OCI-LY7 (cell line): ENCODE data around the gene TSPAN7. TPM values are rescaled to one million over a fixed set of nuclear protein-coding genes. Genes with fewer than 3 reads are reported as not detected.

ENCODE experiments used
- BruUV-seq: library from RNA; stranded (reverse); fragments of 400-500 nt; replicated peaks from 2 replicates; lab custom pipeline; 2021; lab: Mats Ljungman, UMichigan
- CTCF ChIA-PET: fragments of 300-600 bp; sonication (Branson Sonifier 250); formaldehyde crosslinking; loops from one replicate; lab custom pipeline; 2022; ENCODE audit warnings: antibody characterized with exemption; ENCODE audit not compliant: unreplicated experiment; lab: Charles Lee
- POLR2A ChIA-PET: fragments of 300-600 bp; sonication (Branson Sonifier 250); formaldehyde crosslinking; loops from one replicate; lab custom pipeline; 2022; ENCODE audit warnings: antibody characterized with exemption; lab: Charles Lee
- DNase-seq: peaks from one replicate; pipeline ENCODE4 v3.0.0-alpha.2; 2015; ENCODE audit warnings: low spot score
- H2AFZ ChIP-seq: fragments of 200-600 bp; sonication (generic), shearing (Covaris generic); 2 replicates; pipeline ENCODE4 v1.6.1; 2014; ENCODE audit warnings: mild to moderate bottlenecking, antibody characterized with exemption, low read length, moderate library complexity
- H3K27ac ChIP-seq: fragments of 200-600 bp; sonication (generic); 2 replicates; pipeline ENCODE4 v1.5.1; 2014; ENCODE audit warnings: mixed run types, low read depth, mild to moderate bottlenecking, moderate library complexity, low read length, inconsistent platforms; ENCODE audit not compliant: poor library complexity, severe bottlenecking
- H3K36me3 ChIP-seq: fragments of 200-600 bp; sonication (generic); 2 replicates; pipeline ENCODE4 v1.6.1; 2014; ENCODE audit warnings: mild to moderate bottlenecking, antibody characterized with exemption, low read length, moderate library complexity, mixed read lengths; ENCODE audit not compliant: insufficient read depth
- H3K4me1 ChIP-seq: fragments of 200-600 bp; sonication (generic); 2 replicates; pipeline ENCODE4 v1.5.1; 2014; ENCODE audit warnings: mild to moderate bottlenecking, low read length; ENCODE audit not compliant: insufficient read depth, poor library complexity, severe bottlenecking
- H3K4me2 ChIP-seq: fragments of 200-600 bp; sonication (generic); 2 replicates; pipeline ENCODE4 v1.6.1; 2014; ENCODE audit warnings: mild to moderate bottlenecking, low read length
- H3K4me3 ChIP-seq: fragments of 200-600 bp; sonication (generic); 2 replicates; pipeline ENCODE4 v1.5.1; 2014; ENCODE audit warnings: mild to moderate bottlenecking, low read depth, low read length; ENCODE audit not compliant: poor library complexity, severe bottlenecking
- H3K79me2 ChIP-seq: fragments of 200-600 bp; sonication (generic); 2 replicates; pipeline ENCODE4 v1.6.1; 2016; ENCODE audit warnings: low read depth, mild to moderate bottlenecking, low read length, moderate library complexity, mixed read lengths; ENCODE audit not compliant: insufficient read depth
- H3K9me2 ChIP-seq: fragments of 200-600 bp; sonication (generic); 2 replicates; pipeline ENCODE4 v1.6.1; 2016; ENCODE audit warnings: mild to moderate bottlenecking, low read length, mixed read lengths; ENCODE audit not compliant: insufficient read depth
- H3K9me3 ChIP-seq: fragments of 200-600 bp; sonication (generic); 2 replicates; pipeline ENCODE4 v1.6.1; 2014; ENCODE audit warnings: mild to moderate bottlenecking, mixed run types, low read length, mixed read lengths
- H4K20me1 ChIP-seq: fragments of 200-600 bp; sonication (generic); 2 replicates; pipeline ENCODE4 v1.6.1; 2014; ENCODE audit warnings: mild to moderate bottlenecking, antibody characterized with exemption, low read length, moderate library complexity, mixed read lengths; ENCODE audit not compliant: insufficient read depth
- CTCF ChIP-seq: fragments of 200-600 bp; sonication (generic); conservative IDR thresholded peaks from 2 replicates; pipeline ENCODE4 v1.5.1; 2014; ENCODE audit warnings: mild to moderate bottlenecking, antibody characterized with exemption, low read length, moderate library complexity, mixed read lengths
- EZH2phosphoT487 ChIP-seq: fragments of 200-600 bp; sonication (generic); IDR thresholded peaks from 2 replicates; pipeline ENCODE4 v1.6.1; 2018; ENCODE audit warnings: low read depth, borderline replicate concordance, mild to moderate bottlenecking, mixed run types, antibody characterized with exemption, low read length, moderate library complexity, mixed read lengths
- intact Hi-C: fragments of 100-400 bp; cut with micrococcal nuclease; formaldehyde crosslinking; loops from one replicate; pipeline ENCODE4 v1.10.0; 2022; ENCODE audit not compliant: unreplicated experiment
- total RNA-seq, 2 experiments: library from RNA; depleted of rRNA in 1 of 2; stranded (reverse); fragments of >200 nt in 1 of 2; shearing (Covaris generic) in 1 of 2; gene quantifications; 2 replicates each; pipeline ENCODE4 v1.2.3, GENCODE V29; 2014 to 2022

Gene TSPAN7
- total RNA-seq, 2 experiments from 2014 or later, result not detected

GRCh38 chrX:38643903-38644302 lies 82.6 kb downstream of the TSPAN7 start:
- no TSS peak for BruUV-seq
- DNase-seq, result no peak
- ChIA-PET CTCF (no interaction called here), POLR2A (no interaction called here)
- no peak overlapping the region for H2AFZ ChIP-seq
- H4K20me1 ChIP-seq, result no peaks in the 10 kb centered on the region
- H3K27ac ChIP-seq, result no peak overlapping the region
- H3K4me2 ChIP-seq, result no peak overlapping the region
- no peak overlapping the region for H3K4me3 ChIP-seq
- no peak for TF ChIP-seq EZH2phosphoT487
- TF ChIP-seq CTCF, result no peak
- intact Hi-C loops, result no loop called here
- H3K9me3 ChIP-seq, result no peaks in the 10 kb centered on the region
- no peaks in the 10 kb centered on the region for H3K36me3 ChIP-seq
- H3K4me1 ChIP-seq, result no peaks in the 10 kb centered on the region
- no peaks in the 10 kb centered on the region for H3K79me2 ChIP-seq
- H3K9me2 ChIP-seq, result no peaks in the 10 kb centered on the region

GRCh38 chrX:38646129-38646528 lies 84.8 kb downstream of the TSPAN7 start:
- no TSS peak for BruUV-seq
- CTCF ChIA-PET, result no interaction called here
- Histone ChIP-seq H3K36me3 (no peaks in the 10 kb centered on the region), H3K27ac (no peak overlapping the region), H3K79me2 (no peaks in the 10 kb centered on the region), H3K4me3 (no peak overlapping the region), H3K9me3 (no peaks in the 10 kb centered on the region), H2AFZ (no peak overlapping the region), H3K9me2 (no peaks in the 10 kb centered on the region), H3K4me1 (no peaks in the 10 kb centered on the region), H4K20me1 (no peaks in the 10 kb centered on the region), H3K4me2 (no peak overlapping the region)
- POLR2A ChIA-PET, result no interaction called here
- intact Hi-C loops, result no loop called here
- DNase-seq, result no peak
- TF ChIP-seq EZH2phosphoT487, result no peak
- TF ChIP-seq CTCF, result no peak

- H3K36me3 ChIP-seq, result no peaks in the 10 kb centered on the region
- H3K4me1 ChIP-seq, result no peaks in the 10 kb centered on the region
- H4K20me1 ChIP-seq, result no peaks in the 10 kb centered on the region
- no peak overlapping the region for H3K4me2 ChIP-seq
- ChIA-PET CTCF (no interaction called here), POLR2A (no interaction called here)
- no peaks in the 10 kb centered on the region for H3K9me3 ChIP-seq
- H3K9me2 ChIP-seq, result no peaks in the 10 kb centered on the region
- intact Hi-C loops, result no loop called here
- H3K27ac ChIP-seq, result no peak overlapping the region
- BruUV-seq, result no TSS peak
- H3K79me2 ChIP-seq, result no peaks in the 10 kb centered on the region
- TF ChIP-seq EZH2phosphoT487 (no peak), CTCF (no peak)
- no peak for DNase-seq
- no peak overlapping the region for H3K4me3 ChIP-seq
- H2AFZ ChIP-seq, result no peak overlapping the region
Measured at GRCh38 chrX:38649221-38649620, 87.9 kb downstream of the TSPAN7 start.
